ENCODE results near the gene TTN. TPM values are rescaled to one million over a fixed set of nuclear protein-coding genes. Genes with fewer than 3 reads are reported as not detected.

TTN gene
- total and polyA plus RNA-seq, 2 of the 4 experiments (the other 2 are of a cell fraction): 0.02 to 0.18 TPM

GRCh38 chr2:178523596-178524134, 283.6 kb downstream of the TTN start:
- Histone ChIP-seq H3K27ac (ENCODE audit: insufficient read depth, low read length) (peak overlapping the region; percentile 27), H3K9me1 (ENCODE audit: insufficient read depth, low read length) (peaks cover under 1% of the 10 kb centered on the region; the same call in 1 of the 2 replicates), H4K91ac (ENCODE audit: insufficient read depth, low read depth, low read length) (peak overlapping the region; percentile 6; the same call in 1 of the 2 replicates), H3K18ac (ENCODE audit: low read depth, low read length) (no peak overlapping the region), H3K14ac (replicated peaks; ENCODE audit: low read depth, low read length) (peak overlapping the region; percentile 77), H2AK5ac (ENCODE audit: low read depth, low read length) (no peak overlapping the region), H3K79me1 (ENCODE audit: low read depth in 1 of 2, low read length in 2 of 2) (peaks cover 13 to 26% of the 10 kb centered on the region in 2 experiments; a peak in 3 of 4 replicates), H2BK15ac (ENCODE audit: low read depth, low read length) (no peak overlapping the region), H3K4me2 (ENCODE audit: low read depth, low read length) (peak overlapping the region; percentile 73), H3K56ac (ENCODE audit: extremely low read depth, insufficient read depth, low read length) (peak overlapping the region; percentile 75; the same call in 1 of the 2 replicates), H3K27me3 (ENCODE audit: control insufficient read depth, insufficient read depth, low read length) (no peaks in the 10 kb centered on the region), H4K5ac (ENCODE audit: low read depth, low read length) (no peak overlapping the region; the same call in 1 of the 2 replicates), H3K36me3 (ENCODE audit: control insufficient read depth, insufficient read depth, low read length) (peaks cover 2% of the 10 kb centered on the region), H2BK120ac (ENCODE audit: low read depth, low read length) (no peak overlapping the region), H4K8ac (ENCODE audit: low read depth in 2 of 2, low read length in 2 of 2) (peak overlapping the region; percentile 46 to 93; a peak in 3 of 4 replicates), H3K4me1 (ENCODE audit: control insufficient read depth, insufficient read depth, low read length) (no peaks in the 10 kb centered on the region), H4K20me1 (ENCODE audit: insufficient read depth, low read length) (no peaks in the 10 kb centered on the region), H3K23ac (ENCODE audit: low read depth, low read length) (peak overlapping the region; percentile 90; the same call in 1 of the 2 replicates), H3K4me3 (ENCODE audit: insufficient read depth, low read depth, low read length) (peak overlapping the region; percentile 96), H2BK20ac (ENCODE audit: low read depth, low read length) (no peak overlapping the region), H3K4ac (ENCODE audit: low read depth, low read length) (peak overlapping the region; percentile 77), H2AK9ac (replicated peaks; ENCODE audit: low read depth, low read length, poor library complexity) (peak overlapping the region; percentile 79), H2BK5ac (ENCODE audit: low read depth, low read length, poor library complexity, severe bottlenecking) (peak overlapping the region; percentile 76), H3K9me3 (ENCODE audit: control insufficient read depth, insufficient read depth, low read length) (no peaks in the 10 kb centered on the region), H2AFZ (replicated peaks; ENCODE audit: low read length, poor library complexity) (peak overlapping the region; percentile 91), H3K9ac (ENCODE audit: low read depth, low read length) (peak overlapping the region; percentile 98)
- dilution Hi-C loops (cut with HindIII; ENCODE audit: low sequenced_read_pairs, unreplicated experiment) (no loop called here), in situ Hi-C loops (cut with MboI; ENCODE audit: low sequenced_read_pairs) (no loop called here), intact Hi-C loops (cut with micrococcal nuclease) (loop anchor here (5.0 kb wide), 1 partner anchor 411 kb away; the partner anchor contains the start of gene RBM45)
- POLR2A ChIA-PET (ENCODE audit: unreplicated experiment): interaction anchor here (0.9 kb wide), 1 partner anchor 73 kb away, joined by 3 read pairs; the partner anchor contains the start of genes PJVK and PRKRA
- DNase-seq (peak; percentile 7), ATAC-seq (ENCODE audit: low read depth) (peak; percentile 13; the same call in 1 of the 2 replicates)
- no CpG with 5 or more reads among the region's 8 CpGs for WGBS, 2 experiments (ENCODE audit: extremely low coverage in 2 of 2, insufficient read length in 1 of 2)
- BruUV-seq (replicated peaks): no TSS peak
- CTCF ChIA-PET: interaction anchor here (0.6 to 1.3 kb wide), 3 partner anchors 9 to 1107 kb away, joined by 3 to 4 read pairs (median 3); no protein-coding TSS in a partner anchor
- no peak for TF ChIP-seq POLR2A (IDR thresholded peaks at IDR 0.05; ENCODE audit: low read depth, low read length)
- TF ChIP-seq MAZ (IDR thresholded peaks at IDR 0.05; ENCODE audit: borderline replicate concordance, low read depth, low read length): no peak
- TF ChIP-seq RCOR1 (IDR thresholded peaks at IDR 0.05; ENCODE audit: insufficient replicate concordance, low read length): no peak
- no peak for TF ChIP-seq CEBPB (IDR thresholded peaks at IDR 0.05; ENCODE audit: low read depth, low read length)
- no peak for TF ChIP-seq MXI1 (IDR thresholded peaks at IDR 0.05; ENCODE audit: borderline replicate concordance, low read depth, low read length)
- no peak for TF ChIP-seq CHD1 (IDR thresholded peaks at IDR 0.05; ENCODE audit: low read depth, low read length)
- TF ChIP-seq FOS (IDR thresholded peaks at IDR 0.05; ENCODE audit: low read depth, low read length): no peak
- TF ChIP-seq CTCF (conservative IDR thresholded peaks at IDR 0.05; ENCODE audit: low read depth, low read length): no peak
- no peak for TF ChIP-seq NFE2L2 (IDR thresholded peaks at IDR 0.05; ENCODE audit: low read depth, low read length)
- TF ChIP-seq RAD21 (IDR thresholded peaks at IDR 0.05; ENCODE audit: low read length): no peak
- TF ChIP-seq BHLHE40 (IDR thresholded peaks at IDR 0.05; ENCODE audit: low read depth, low read length): no peak
- no peak for TF ChIP-seq USF2 (IDR thresholded peaks at IDR 0.05; ENCODE audit: low read depth, low read length)
- TF ChIP-seq RFX5 (IDR thresholded peaks at IDR 0.05; ENCODE audit: low read depth, low read length): no peak
- TF ChIP-seq SMC3 (IDR thresholded peaks at IDR 0.05; ENCODE audit: low read depth, low read length): no peak
- TF ChIP-seq MAFK (IDR thresholded peaks at IDR 0.05; ENCODE audit: low read depth, low read length): no peak

Measured in IMR-90 (cell line).